ENCODE results near the gene MMS22L. TPM values are rescaled to one million over a fixed set of nuclear protein-coding genes. Genes with fewer than 3 reads are reported as not detected.

The MMS22L gene
- total and polyA plus RNA-seq, 12 donors: 0.52 to 5.1 (median 2.0) TPM

DNA sequence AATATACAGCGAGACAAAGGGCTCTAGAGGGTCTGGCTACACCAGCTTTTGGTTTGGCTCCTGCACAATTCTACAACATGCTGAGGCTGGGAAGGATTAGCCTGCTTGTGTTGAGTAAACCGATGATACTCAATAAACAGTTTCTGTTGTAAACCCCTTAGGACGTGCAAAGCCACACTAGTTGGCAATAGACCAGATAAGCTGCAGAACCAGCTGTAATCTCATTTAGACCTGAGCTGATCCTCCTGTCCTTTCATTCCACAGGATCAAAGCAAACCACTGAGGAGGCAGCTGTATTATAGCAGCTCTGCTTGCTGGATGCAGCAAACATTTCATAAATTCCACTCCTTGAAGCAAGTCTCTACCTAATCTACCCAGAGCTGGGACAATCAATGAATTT lies 79.7 kb downstream of the MMS22L start:
- Histone ChIP-seq H3K27me3 (no peaks in the 10 kb centered on the region), H3K36me3 (no peaks in the 10 kb centered on the region), H3K4me1 (no peaks in the 10 kb centered on the region), H3K9me3 (no peaks in the 10 kb centered on the region), H3K27ac (no peak overlapping the region), H3K4me3 (no peak overlapping the region)
- no peak for ATAC-seq
- TF ChIP-seq, protein P1, sequence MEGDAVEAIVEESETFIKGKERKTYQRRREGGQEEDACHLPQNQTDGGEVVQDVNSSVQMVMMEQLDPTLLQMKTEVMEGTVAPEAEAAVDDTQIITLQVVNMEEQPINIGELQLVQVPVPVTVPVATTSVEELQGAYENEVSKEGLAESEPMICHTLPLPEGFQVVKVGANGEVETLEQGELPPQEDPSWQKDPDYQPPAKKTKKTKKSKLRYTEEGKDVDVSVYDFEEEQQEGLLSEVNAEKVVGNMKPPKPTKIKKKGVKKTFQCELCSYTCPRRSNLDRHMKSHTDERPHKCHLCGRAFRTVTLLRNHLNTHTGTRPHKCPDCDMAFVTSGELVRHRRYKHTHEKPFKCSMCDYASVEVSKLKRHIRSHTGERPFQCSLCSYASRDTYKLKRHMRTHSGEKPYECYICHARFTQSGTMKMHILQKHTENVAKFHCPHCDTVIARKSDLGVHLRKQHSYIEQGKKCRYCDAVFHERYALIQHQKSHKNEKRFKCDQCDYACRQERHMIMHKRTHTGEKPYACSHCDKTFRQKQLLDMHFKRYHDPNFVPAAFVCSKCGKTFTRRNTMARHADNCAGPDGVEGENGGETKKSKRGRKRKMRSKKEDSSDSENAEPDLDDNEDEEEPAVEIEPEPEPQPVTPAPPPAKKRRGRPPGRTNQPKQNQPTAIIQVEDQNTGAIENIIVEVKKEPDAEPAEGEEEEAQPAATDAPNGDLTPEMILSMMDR (IDR thresholded peaks at IDR 0.05): no peak
- no peak for DNase-seq
- WGBS, 2 donors: 64 to 76% methylated on average over 3 of the region's 3 CpGs
- intact Hi-C loops (cut with DNase I): no loop called here

DNA sequence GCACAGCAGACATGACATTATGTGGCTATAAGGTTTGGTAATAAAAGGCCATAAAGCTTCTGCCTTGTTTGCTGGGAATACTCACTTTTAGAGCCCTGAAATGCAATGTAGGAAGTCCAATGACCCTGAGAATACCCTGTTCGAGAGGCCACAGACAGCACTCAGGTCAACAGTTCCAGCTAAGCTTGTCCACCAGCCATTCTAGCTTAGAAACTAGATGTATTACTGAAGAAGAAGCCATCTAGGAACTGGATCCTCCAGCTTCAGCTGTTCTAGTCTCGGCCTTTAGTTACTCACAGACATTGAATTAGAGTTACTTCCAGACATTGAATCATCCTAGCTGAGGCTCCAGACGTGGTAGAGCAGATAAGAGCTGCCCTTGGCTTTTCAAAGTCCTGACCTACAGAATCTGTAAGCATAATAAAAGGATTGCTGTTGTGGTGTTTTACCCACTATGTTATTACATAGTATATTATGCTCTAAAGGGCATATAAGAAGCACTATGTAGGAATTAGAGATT lies 84.9 kb downstream of the MMS22L start:
- intact Hi-C loops (cut with DNase I): no loop called here
- no peaks in the 10 kb centered on the region for H3K9me3 ChIP-seq
- 77 to 78% methylated on average over 3 of the region's 3 CpGs for WGBS, 2 donors
- H3K36me3 ChIP-seq: peaks cover 0 to 6% (median 0%) of the 10 kb centered on the region in 9 donors
- TF ChIP-seq, protein P1 (IDR thresholded peaks at IDR 0.05): no peak
- H3K27ac ChIP-seq: no peak overlapping the region
- ATAC-seq (no peak), DNase-seq (no peak)
- H3K4me3 ChIP-seq: no peak overlapping the region
- H3K27me3 ChIP-seq: no peaks in the 10 kb centered on the region
- H3K4me1 ChIP-seq: no peaks in the 10 kb centered on the region

DNA sequence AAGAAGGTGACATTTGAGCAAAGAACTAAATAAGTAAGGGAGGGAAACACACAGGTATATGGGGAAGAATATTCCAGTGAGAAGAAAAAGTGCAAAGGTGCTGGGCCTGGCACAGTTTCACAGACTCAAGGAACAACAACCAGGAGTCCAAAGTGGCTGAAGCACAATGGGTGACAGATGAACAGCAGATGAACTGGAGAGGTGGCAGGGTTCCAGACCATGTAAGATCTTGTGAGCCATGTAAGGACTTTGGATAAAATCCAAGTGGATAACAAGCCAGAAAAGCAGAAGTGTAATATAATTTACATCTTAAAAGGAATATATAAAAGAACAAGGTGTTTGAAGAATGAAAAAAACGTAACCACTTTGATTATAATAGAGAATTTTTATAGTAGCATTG lies 87.9 kb downstream of the MMS22L start:
- Histone ChIP-seq H3K9me3 (no peaks in the 10 kb centered on the region), H3K36me3 (peaks cover 0 to 6% (median 0%) of the 10 kb centered on the region in 9 donors), H3K4me3 (no peak overlapping the region), H3K27me3 (no peaks in the 10 kb centered on the region), H3K27ac (no peak overlapping the region), H3K4me1 (peaks cover 0 to 3% (median 0%) of the 10 kb centered on the region in 9 donors)
- 68 to 75% methylated on average over 1 of the region's 1 CpG for WGBS, 2 donors
- intact Hi-C loops (cut with DNase I): no loop called here
- DNase-seq (peak in 1 of 2 donors; percentile 8), ATAC-seq (no peak)
- TF ChIP-seq, protein P1 (IDR thresholded peaks at IDR 0.05): no peak

DNA sequence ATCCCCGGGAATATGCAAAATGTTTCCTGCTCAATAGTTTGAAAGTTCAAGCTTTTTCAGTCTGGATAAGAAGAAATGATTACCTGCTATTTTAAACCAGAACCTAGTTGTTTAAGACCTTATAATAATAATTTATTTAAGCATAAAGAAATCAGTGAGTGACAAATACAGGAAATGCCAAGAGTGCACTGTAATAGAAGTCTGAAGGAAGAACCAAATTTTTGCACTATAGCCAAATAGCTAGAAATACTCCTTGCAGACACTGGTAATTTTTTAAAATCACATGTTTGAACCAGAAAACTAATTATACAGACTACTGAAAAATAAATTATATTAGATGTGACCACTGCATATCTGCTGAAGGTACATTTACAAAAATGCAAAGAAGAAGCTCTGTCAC lies 93.2 kb downstream of the MMS22L start:
- no peak for DNase-seq
- Histone ChIP-seq H3K27me3 (no peaks in the 10 kb centered on the region), H3K27ac (no peak overlapping the region), H3K36me3 (peaks cover 0 to 6% (median 0%) of the 10 kb centered on the region in 9 donors), H3K4me3 (no peak overlapping the region), H3K9me3 (no peaks in the 10 kb centered on the region), H3K4me1 (peaks cover 0 to 9% (median 0%) of the 10 kb centered on the region in 9 donors)
- TF ChIP-seq, protein P1 (IDR thresholded peaks at IDR 0.05): no peak
- ATAC-seq: no peak
- intact Hi-C loops (cut with DNase I): loop anchor here in 4 of 10 donors (5.0 to 10.0 kb wide), 4 partner anchors 203 to 1935 kb away; no protein-coding TSS in a partner anchor
- 49 to 57% methylated on average over 1 of the region's 1 CpG for WGBS, 2 donors
